WTC11 (cell line): ENCODE results near the gene RBFOX2. TPM values are rescaled to one million over a fixed set of nuclear protein-coding genes. Genes with fewer than 3 reads are reported as not detected.
A peak's percentile ranks its signal among the peaks of the same experiment; 100 is the strongest.

Source experiments
- ATAC-seq: fragments of 200-7000 bp; cut with Tn5 transposase; 2 replicates; pipeline ENCODE4 v1.10.0; 2021; ENCODE audit warnings: mild to moderate bottlenecking, moderate library complexity
- CTCF ChIA-PET: fragments of 300-600 bp; sonication (Branson Sonifier 250); formaldehyde crosslinking; loops from one replicate; lab custom pipeline; 2021; ENCODE audit warnings: antibody characterized with exemption; lab: Charles Lee
- POLR2A ChIA-PET: fragments of 350-600 bp; sonication (Branson Sonifier 250); formaldehyde crosslinking; loops from one replicate; lab custom pipeline; 2021; ENCODE audit warnings: antibody characterized with exemption; lab: Charles Lee
- DNase-seq: peaks from one replicate; pipeline ENCODE4 v3.0.0; 2021; ENCODE audit warnings: low spot score
- H3K27ac Mint-ChIP-seq: 2 replicates; pipeline ENCODE4 v1.8.0; 2021; ENCODE audit warnings: mixed read lengths
- H3K27me3 Mint-ChIP-seq: 2 replicates; pipeline ENCODE4 v1.8.0; 2021; ENCODE audit warnings: low read depth, mild to moderate bottlenecking, moderate library complexity, mixed read lengths
- H3K36me3 Mint-ChIP-seq: 2 replicates; pipeline ENCODE4 v1.8.0; 2021; ENCODE audit warnings: mixed read lengths
- H3K4me1 Mint-ChIP-seq: 2 replicates; pipeline ENCODE4 v1.8.0; 2022; ENCODE audit warnings: mixed read lengths
- H3K4me3 Mint-ChIP-seq: 2 replicates; pipeline ENCODE4 v1.8.0; 2021; ENCODE audit warnings: mild to moderate bottlenecking, moderate library complexity, mixed read lengths
- H3K9me3 Mint-ChIP-seq: 2 replicates; pipeline ENCODE4 v1.8.0; 2021; ENCODE audit warnings: mixed read lengths
- ELF4 ChIP-seq: sonication (generic); formaldehyde crosslinking; IDR thresholded peaks from 2 replicates; pipeline ENCODE4 v1.8.1; 2022; ENCODE audit warnings: low read depth, mild to moderate bottlenecking, moderate library complexity, missing genetic modification reagents
- FOXK1 ChIP-seq: sonication (generic); formaldehyde crosslinking; IDR thresholded peaks from 2 replicates; pipeline ENCODE4 v1.8.0; 2022; ENCODE audit warnings: mild to moderate bottlenecking, moderate library complexity, missing genetic modification reagents
- IRF2 ChIP-seq: sonication (generic); formaldehyde crosslinking; IDR thresholded peaks from 2 replicates; pipeline ENCODE4 v1.8.0; 2022; ENCODE audit warnings: low read depth, missing genetic modification reagents, borderline replicate concordance
- MYBL2 ChIP-seq: sonication (generic); formaldehyde crosslinking; IDR thresholded peaks from 2 replicates; pipeline ENCODE4 v1.8.1; 2023; ENCODE audit warnings: mild to moderate bottlenecking, moderate library complexity, missing genetic modification reagents
- NFYB ChIP-seq: sonication (generic); formaldehyde crosslinking; conservative IDR thresholded peaks from 2 replicates; pipeline ENCODE4 v1.8.0; 2022; ENCODE audit warnings: low read depth, missing genetic modification reagents
- PRRX2 ChIP-seq: fragments of 250-450 bp; sonication (Bioruptor Pico); IDR thresholded peaks from 2 replicates; pipeline ENCODE4 v1.8.0; 2021; ENCODE audit warnings: mild to moderate bottlenecking
- SP1 ChIP-seq: sonication (generic); formaldehyde crosslinking; conservative IDR thresholded peaks from 2 replicates; pipeline ENCODE4 v1.8.1; 2022; ENCODE audit warnings: missing genetic modification reagents
- TP53 ChIP-seq: sonication (generic); formaldehyde crosslinking; IDR thresholded peaks from 2 replicates; pipeline ENCODE4 v1.8.1; 2023; ENCODE audit warnings: mild to moderate bottlenecking, missing genetic modification reagents
- ZNF317 ChIP-seq: sonication (generic); formaldehyde crosslinking; IDR thresholded peaks from 2 replicates; pipeline ENCODE4 v1.8.1; 2023; ENCODE audit warnings: low read depth, mild to moderate bottlenecking, moderate library complexity, missing genetic modification reagents, borderline replicate concordance
- ZNF416 ChIP-seq: fragments of 250-450 bp; sonication (Bioruptor Pico); IDR thresholded peaks from 2 replicates; pipeline ENCODE4 v1.9.0; 2021; ENCODE audit warnings: mild to moderate bottlenecking, inconsistent platforms
- ZNF671 ChIP-seq: fragments of 250-450 bp; sonication (Bioruptor Pico); IDR thresholded peaks from 2 replicates; pipeline ENCODE4 v1.8.0; 2021; ENCODE audit warnings: mild to moderate bottlenecking
- total RNA-seq: library from RNA; stranded (reverse); gene quantifications from 3 replicates; pipeline ENCODE4 v1.2.3, GENCODE V29; 2021
- TF ChIP-seq, protein P1 (sequence below): sonication (generic); formaldehyde crosslinking; IDR thresholded peaks from 2 replicates; pipeline ENCODE4 v1.8.1; 2023; ENCODE audit warnings: mild to moderate bottlenecking, missing genetic modification reagents
- TF ChIP-seq, protein P2 (sequence below): sonication (generic); formaldehyde crosslinking; IDR thresholded peaks from 2 replicates; pipeline ENCODE4 v1.8.1; 2022; ENCODE audit warnings: missing genetic modification reagents, borderline replicate concordance
- TF ChIP-seq, protein P3 (sequence below): sonication (generic); formaldehyde crosslinking; IDR thresholded peaks from 2 replicates; pipeline ENCODE4 v1.8.1; 2022; ENCODE audit warnings: low read depth, missing genetic modification reagents, borderline replicate concordance
- TF ChIP-seq, protein P4 (sequence below): sonication (generic); formaldehyde crosslinking; IDR thresholded peaks from 2 replicates; pipeline ENCODE4 v1.8.1; 2023; ENCODE audit warnings: mild to moderate bottlenecking, missing genetic modification reagents
- TF ChIP-seq, protein P5 (sequence below): fragments of 250-450 bp; sonication (Bioruptor Pico); IDR thresholded peaks from 2 replicates; pipeline ENCODE4 v1.9.0; 2021; ENCODE audit warnings: mild to moderate bottlenecking
- TF ChIP-seq, protein P6 (sequence below): sonication (generic); formaldehyde crosslinking; IDR thresholded peaks from 2 replicates; pipeline ENCODE4 v1.8.1; 2022; ENCODE audit warnings: mild to moderate bottlenecking, moderate library complexity, missing genetic modification reagents
- TF ChIP-seq, protein P7 (sequence below): sonication (generic); formaldehyde crosslinking; IDR thresholded peaks from 2 replicates; pipeline ENCODE4 v1.8.0; 2022; ENCODE audit warnings: missing genetic modification reagents
- TF ChIP-seq, protein P8 (sequence below): sonication (generic); formaldehyde crosslinking; IDR thresholded peaks from 2 replicates; pipeline ENCODE4 v1.8.0; 2023; ENCODE audit warnings: missing genetic modification reagents, mild to moderate bottlenecking, borderline replicate concordance

The RBFOX2 gene
- total RNA-seq, 1 experiment from 2014 or later: 107 TPM

DNA sequence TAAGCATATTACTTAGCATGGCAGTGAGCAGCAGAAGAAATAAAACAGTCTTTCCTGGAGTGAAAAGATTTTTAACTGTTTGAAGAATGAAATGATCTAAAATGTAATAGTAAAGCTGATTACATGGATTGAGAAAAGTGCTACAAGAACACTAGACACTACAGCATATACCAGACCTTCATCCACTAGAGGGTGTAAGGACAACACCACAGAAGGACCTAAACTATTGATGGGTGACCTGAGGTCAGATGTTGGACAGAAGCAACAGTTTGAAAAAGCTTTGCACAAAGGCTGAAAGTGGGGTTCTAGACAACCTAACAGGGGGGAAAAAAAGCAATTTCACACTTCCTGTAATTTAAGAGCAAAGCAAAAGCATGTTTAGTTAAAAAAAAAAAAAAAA lies 97.7 kb downstream of the RBFOX2 start (continued):
- TF ChIP-seq, protein P1, sequence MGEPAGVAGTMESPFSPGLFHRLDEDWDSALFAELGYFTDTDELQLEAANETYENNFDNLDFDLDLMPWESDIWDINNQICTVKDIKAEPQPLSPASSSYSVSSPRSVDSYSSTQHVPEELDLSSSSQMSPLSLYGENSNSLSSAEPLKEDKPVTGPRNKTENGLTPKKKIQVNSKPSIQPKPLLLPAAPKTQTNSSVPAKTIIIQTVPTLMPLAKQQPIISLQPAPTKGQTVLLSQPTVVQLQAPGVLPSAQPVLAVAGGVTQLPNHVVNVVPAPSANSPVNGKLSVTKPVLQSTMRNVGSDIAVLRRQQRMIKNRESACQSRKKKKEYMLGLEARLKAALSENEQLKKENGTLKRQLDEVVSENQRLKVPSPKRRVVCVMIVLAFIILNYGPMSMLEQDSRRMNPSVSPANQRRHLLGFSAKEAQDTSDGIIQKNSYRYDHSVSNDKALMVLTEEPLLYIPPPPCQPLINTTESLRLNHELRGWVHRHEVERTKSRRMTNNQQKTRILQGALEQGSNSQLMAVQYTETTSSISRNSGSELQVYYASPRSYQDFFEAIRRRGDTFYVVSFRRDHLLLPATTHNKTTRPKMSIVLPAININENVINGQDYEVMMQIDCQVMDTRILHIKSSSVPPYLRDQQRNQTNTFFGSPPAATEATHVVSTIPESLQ: no peak
- TF ChIP-seq, protein P2, sequence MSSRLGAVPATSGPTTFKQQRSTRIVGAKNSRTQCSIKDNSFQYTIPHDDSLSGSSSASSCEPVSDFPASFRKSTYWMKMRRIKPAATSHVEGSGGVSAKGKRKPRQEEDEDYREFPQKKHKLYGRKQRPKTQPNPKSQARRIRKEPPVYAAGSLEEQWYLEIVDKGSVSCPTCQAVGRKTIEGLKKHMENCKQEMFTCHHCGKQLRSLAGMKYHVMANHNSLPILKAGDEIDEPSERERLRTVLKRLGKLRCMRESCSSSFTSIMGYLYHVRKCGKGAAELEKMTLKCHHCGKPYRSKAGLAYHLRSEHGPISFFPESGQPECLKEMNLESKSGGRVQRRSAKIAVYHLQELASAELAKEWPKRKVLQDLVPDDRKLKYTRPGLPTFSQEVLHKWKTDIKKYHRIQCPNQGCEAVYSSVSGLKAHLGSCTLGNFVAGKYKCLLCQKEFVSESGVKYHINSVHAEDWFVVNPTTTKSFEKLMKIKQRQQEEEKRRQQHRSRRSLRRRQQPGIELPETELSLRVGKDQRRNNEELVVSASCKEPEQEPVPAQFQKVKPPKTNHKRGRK: no peak
- TF ChIP-seq, all 79 proteins: peak for 0

DNA sequence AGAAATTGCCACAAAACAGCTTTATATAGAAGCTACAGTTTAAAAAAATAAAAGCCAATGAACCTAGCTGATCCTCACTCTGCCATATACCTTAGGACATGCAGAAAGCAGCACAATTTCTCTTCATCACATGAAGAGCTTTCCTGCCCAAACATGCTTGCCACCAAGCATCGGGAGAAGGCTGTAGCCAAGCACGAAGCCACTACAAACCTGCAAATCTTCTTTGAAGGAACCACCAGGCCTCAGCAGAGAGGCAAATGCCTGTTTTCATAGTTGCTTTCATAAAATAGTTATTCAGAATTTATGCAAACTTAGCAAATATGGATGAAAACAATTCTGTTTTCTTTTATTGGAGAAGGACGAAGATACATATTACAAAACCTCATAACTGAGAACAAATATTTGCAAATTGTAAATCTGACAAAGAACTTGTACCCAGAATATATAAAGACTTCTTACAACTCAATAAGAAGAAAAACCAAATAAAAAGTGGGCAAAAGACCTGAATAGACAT lies 100.3 kb downstream of the RBFOX2 start:
- peaks cover 17% of the 10 kb centered on the region for H3K4me1 Mint-ChIP-seq
- ChIA-PET CTCF (interaction anchor here (1.0 to 2.1 kb wide), 3 partner anchors 138 to 251 kb away, joined by 3 to 20 read pairs (median 3); no protein-coding TSS in a partner anchor), POLR2A (no interaction called here)
- H3K9me3 Mint-ChIP-seq: no peaks in the 10 kb centered on the region
- ATAC-seq (no peak), DNase-seq (no peak)
- H3K36me3 Mint-ChIP-seq: no peaks in the 10 kb centered on the region
- peak overlapping the region; percentile 6 for H3K27ac Mint-ChIP-seq
- no peaks in the 10 kb centered on the region for H3K27me3 Mint-ChIP-seq
- H3K4me3 Mint-ChIP-seq: no peak overlapping the region
- no peak for TF ChIP-seq MYBL2
- TF ChIP-seq, protein P3, sequence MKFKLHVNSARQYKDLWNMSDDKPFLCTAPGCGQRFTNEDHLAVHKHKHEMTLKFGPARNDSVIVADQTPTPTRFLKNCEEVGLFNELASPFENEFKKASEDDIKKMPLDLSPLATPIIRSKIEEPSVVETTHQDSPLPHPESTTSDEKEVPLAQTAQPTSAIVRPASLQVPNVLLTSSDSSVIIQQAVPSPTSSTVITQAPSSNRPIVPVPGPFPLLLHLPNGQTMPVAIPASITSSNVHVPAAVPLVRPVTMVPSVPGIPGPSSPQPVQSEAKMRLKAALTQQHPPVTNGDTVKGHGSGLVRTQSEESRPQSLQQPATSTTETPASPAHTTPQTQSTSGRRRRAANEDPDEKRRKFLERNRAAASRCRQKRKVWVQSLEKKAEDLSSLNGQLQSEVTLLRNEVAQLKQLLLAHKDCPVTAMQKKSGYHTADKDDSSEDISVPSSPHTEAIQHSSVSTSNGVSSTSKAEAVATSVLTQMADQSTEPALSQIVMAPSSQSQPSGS (CRISPR knock-in tag): no peak
- TF ChIP-seq ZNF317 (CRISPR knock-in tag): no peak
- TF ChIP-seq, protein P4, sequence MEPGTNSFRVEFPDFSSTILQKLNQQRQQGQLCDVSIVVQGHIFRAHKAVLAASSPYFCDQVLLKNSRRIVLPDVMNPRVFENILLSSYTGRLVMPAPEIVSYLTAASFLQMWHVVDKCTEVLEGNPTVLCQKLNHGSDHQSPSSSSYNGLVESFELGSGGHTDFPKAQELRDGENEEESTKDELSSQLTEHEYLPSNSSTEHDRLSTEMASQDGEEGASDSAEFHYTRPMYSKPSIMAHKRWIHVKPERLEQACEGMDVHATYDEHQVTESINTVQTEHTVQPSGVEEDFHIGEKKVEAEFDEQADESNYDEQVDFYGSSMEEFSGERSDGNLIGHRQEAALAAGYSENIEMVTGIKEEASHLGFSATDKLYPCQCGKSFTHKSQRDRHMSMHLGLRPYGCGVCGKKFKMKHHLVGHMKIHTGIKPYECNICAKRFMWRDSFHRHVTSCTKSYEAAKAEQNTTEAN (CRISPR knock-in tag): no peak
- no peak for TF ChIP-seq FOXK1 (CRISPR knock-in tag)
- TF ChIP-seq ZNF416: no peak
- no peak for TF ChIP-seq IRF2
- TF ChIP-seq ELF4 (CRISPR knock-in tag): no peak
- TF ChIP-seq, protein P5, sequence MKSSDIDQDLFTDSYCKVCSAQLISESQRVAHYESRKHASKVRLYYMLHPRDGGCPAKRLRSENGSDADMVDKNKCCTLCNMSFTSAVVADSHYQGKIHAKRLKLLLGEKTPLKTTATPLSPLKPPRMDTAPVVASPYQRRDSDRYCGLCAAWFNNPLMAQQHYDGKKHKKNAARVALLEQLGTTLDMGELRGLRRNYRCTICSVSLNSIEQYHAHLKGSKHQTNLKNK: no peak
- TF ChIP-seq, protein P6, sequence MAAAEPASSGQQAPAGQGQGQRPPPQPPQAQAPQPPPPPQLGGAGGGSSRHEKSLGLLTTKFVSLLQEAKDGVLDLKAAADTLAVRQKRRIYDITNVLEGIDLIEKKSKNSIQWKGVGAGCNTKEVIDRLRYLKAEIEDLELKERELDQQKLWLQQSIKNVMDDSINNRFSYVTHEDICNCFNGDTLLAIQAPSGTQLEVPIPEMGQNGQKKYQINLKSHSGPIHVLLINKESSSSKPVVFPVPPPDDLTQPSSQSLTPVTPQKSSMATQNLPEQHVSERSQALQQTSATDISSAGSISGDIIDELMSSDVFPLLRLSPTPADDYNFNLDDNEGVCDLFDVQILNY (CRISPR knock-in tag): no peak
- TF ChIP-seq, protein P7, sequence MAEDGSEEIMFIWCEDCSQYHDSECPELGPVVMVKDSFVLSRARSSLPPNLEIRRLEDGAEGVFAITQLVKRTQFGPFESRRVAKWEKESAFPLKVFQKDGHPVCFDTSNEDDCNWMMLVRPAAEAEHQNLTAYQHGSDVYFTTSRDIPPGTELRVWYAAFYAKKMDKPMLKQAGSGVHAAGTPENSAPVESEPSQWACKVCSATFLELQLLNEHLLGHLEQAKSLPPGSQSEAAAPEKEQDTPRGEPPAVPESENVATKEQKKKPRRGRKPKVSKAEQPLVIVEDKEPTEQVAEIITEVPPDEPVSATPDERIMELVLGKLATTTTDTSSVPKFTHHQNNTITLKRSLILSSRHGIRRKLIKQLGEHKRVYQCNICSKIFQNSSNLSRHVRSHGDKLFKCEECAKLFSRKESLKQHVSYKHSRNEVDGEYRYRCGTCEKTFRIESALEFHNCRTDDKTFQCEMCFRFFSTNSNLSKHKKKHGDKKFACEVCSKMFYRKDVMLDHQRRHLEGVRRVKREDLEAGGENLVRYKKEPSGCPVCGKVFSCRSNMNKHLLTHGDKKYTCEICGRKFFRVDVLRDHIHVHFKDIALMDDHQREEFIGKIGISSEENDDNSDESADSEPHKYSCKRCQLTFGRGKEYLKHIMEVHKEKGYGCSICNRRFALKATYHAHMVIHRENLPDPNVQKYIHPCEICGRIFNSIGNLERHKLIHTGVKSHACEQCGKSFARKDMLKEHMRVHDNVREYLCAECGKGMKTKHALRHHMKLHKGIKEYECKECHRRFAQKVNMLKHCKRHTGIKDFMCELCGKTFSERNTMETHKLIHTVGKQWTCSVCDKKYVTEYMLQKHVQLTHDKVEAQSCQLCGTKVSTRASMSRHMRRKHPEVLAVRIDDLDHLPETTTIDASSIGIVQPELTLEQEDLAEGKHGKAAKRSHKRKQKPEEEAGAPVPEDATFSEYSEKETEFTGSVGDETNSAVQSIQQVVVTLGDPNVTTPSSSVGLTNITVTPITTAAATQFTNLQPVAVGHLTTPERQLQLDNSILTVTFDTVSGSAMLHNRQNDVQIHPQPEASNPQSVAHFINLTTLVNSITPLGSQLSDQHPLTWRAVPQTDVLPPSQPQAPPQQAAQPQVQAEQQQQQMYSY (CRISPR knock-in tag): no peak
- no peak for TF ChIP-seq NFYB (CRISPR knock-in tag)
- no peak for TF ChIP-seq ZNF671 (CRISPR knock-in tag)
- no peak for TF ChIP-seq TP53 (CRISPR knock-in tag)
- no peak for TF ChIP-seq SP1 (CRISPR knock-in tag)
- TF ChIP-seq PRRX2: no peak
- TF ChIP-seq, protein P8, sequence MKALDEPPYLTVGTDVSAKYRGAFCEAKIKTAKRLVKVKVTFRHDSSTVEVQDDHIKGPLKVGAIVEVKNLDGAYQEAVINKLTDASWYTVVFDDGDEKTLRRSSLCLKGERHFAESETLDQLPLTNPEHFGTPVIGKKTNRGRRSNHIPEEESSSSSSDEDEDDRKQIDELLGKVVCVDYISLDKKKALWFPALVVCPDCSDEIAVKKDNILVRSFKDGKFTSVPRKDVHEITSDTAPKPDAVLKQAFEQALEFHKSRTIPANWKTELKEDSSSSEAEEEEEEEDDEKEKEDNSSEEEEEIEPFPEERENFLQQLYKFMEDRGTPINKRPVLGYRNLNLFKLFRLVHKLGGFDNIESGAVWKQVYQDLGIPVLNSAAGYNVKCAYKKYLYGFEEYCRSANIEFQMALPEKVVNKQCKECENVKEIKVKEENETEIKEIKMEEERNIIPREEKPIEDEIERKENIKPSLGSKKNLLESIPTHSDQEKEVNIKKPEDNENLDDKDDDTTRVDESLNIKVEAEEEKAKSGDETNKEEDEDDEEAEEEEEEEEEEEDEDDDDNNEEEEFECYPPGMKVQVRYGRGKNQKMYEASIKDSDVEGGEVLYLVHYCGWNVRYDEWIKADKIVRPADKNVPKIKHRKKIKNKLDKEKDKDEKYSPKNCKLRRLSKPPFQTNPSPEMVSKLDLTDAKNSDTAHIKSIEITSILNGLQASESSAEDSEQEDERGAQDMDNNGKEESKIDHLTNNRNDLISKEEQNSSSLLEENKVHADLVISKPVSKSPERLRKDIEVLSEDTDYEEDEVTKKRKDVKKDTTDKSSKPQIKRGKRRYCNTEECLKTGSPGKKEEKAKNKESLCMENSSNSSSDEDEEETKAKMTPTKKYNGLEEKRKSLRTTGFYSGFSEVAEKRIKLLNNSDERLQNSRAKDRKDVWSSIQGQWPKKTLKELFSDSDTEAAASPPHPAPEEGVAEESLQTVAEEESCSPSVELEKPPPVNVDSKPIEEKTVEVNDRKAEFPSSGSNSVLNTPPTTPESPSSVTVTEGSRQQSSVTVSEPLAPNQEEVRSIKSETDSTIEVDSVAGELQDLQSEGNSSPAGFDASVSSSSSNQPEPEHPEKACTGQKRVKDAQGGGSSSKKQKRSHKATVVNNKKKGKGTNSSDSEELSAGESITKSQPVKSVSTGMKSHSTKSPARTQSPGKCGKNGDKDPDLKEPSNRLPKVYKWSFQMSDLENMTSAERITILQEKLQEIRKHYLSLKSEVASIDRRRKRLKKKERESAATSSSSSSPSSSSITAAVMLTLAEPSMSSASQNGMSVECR (CRISPR knock-in tag): no peak
